ENCODE measurements around the gene G6PD. TPM values are rescaled to one million over a fixed set of nuclear protein-coding genes. Genes with fewer than 3 reads are reported as not detected.

Gene G6PD
- total and polyA plus RNA-seq, 2 of the 8 experiments (the other 6 are each of a cell fraction or from before 2014, with no cell fraction given): 47.3 to 55.1 TPM

- Histone ChIP-seq H4K8ac (ENCODE audit: extremely low read depth, insufficient read depth, low read length) (no peak overlapping the region), H3K4me2 (ENCODE audit: insufficient read depth in 1 of 2, low read depth in 2 of 2, low read length in 2 of 2) (no peak overlapping the region), H3K79me2 (ENCODE audit: control insufficient read depth in 1 of 2, insufficient read depth in 2 of 2, low read length in 2 of 2) (no peaks in the 10 kb centered on the region), H3K79me1 (ENCODE audit: low read depth, low read length) (no peaks in the 10 kb centered on the region), H4K5ac (ENCODE audit: insufficient read length, low read depth, low read length) (no peak overlapping the region), H3K23ac (ENCODE audit: insufficient read length) (no peak overlapping the region), H2AK5ac (ENCODE audit: low read depth, low read length) (no peak overlapping the region), H2BK12ac (ENCODE audit: low read depth, low read length) (no peak overlapping the region), H3K4me3 (ENCODE audit: extremely low read depth in 1 of 4, insufficient read depth in 2 of 4, low read depth in 3 of 4, low read length in 4 of 4) (no peak overlapping the region), H3K9me3 (ENCODE audit: insufficient read depth in 2 of 2, low read depth in 1 of 2, low read length in 1 of 2) (no peaks in the 10 kb centered on the region), H2AFZ (ENCODE audit: low read length) (no peak overlapping the region), H2BK15ac (ENCODE audit: low read length) (no peak overlapping the region), H4K91ac (replicated peaks; ENCODE audit: insufficient read length, low read length) (no peak overlapping the region), H3K9ac (replicated peaks in 1 of 4; ENCODE audit: extremely low read depth in 1 of 4, low read depth in 3 of 4, low read length in 3 of 4) (no peak overlapping the region), H3K4me1 (replicated peaks in 1 of 4; ENCODE audit: control insufficient read depth in 3 of 4, insufficient read depth in 4 of 4, low read length in 3 of 4) (no peaks in the 10 kb centered on the region), H3K56ac (replicated peaks; ENCODE audit: insufficient read length, low read depth, low read length) (no peak overlapping the region), H3K4ac (replicated peaks; ENCODE audit: insufficient read length, low read depth, low read length) (no peak overlapping the region), H3K27ac (ENCODE audit: low read depth, low read length) (no peak overlapping the region), H2BK20ac (ENCODE audit: low read length) (no peak overlapping the region), H2BK5ac (ENCODE audit: low read depth, low read length) (no peak overlapping the region), H3K23me2 (ENCODE audit: low read depth, low read length) (no peaks in the 10 kb centered on the region), H3K36me3 (ENCODE audit: control insufficient read depth in 2 of 4, insufficient read depth in 4 of 4, low read length in 3 of 4) (no peaks in the 10 kb centered on the region; a peak in 1 of 8 replicates), H3K14ac (ENCODE audit: insufficient read length) (no peak overlapping the region), H4K20me1 (replicated peaks in 1 of 2; ENCODE audit: control insufficient read depth in 1 of 2, insufficient read depth in 2 of 2, low read length in 2 of 2) (no peaks in the 10 kb centered on the region), H3K27me3 (replicated peaks in 1 of 4; ENCODE audit: control insufficient read depth in 3 of 4, extremely low read depth in 1 of 4, insufficient read depth in 3 of 4, low read length in 3 of 4) (no peaks in the 10 kb centered on the region), H3K18ac (ENCODE audit: extremely low read depth, low read length) (no peak overlapping the region), H2BK120ac (replicated peaks; ENCODE audit: low read depth, low read length) (no peak overlapping the region)
- ChIA-PET CTCF (ENCODE audit: partially characterized antibody) (interaction anchor here (0.7 to 1.1 kb wide), 2 partner anchors 21 to 77 kb away, joined by 3 to 5 read pairs; no protein-coding TSS in a partner anchor), POLR2A (ENCODE audit: partially characterized antibody) (interaction anchor here (0.7 kb wide), 1 partner anchor 13 kb away, joined by 3 read pairs; the partner anchor contains the start of gene FAM3A)
- no peak for TF ChIP-seq CBX5 (IDR thresholded peaks at IDR 0.05; ENCODE audit: low read depth, low read length)
- no peak for TF ChIP-seq USF2 (IDR thresholded peaks at IDR 0.05; ENCODE audit: low read length)
- TF ChIP-seq NANOG (IDR thresholded peaks at IDR 0.05; ENCODE audit: insufficient read depth, low read depth, low read length, poor library complexity, severe bottlenecking): no peak
- TF ChIP-seq MAFK (IDR thresholded peaks at IDR 0.05; ENCODE audit: low read depth, low read length): no peak
- TF ChIP-seq TEAD4 (IDR thresholded peaks at IDR 0.05; ENCODE audit: low read depth, low read length): no peak
- no peak for TF ChIP-seq RNF2 (IDR thresholded peaks at IDR 0.05; ENCODE audit: borderline replicate concordance, low read depth, low read length, missing control alignments, poor library complexity, severe bottlenecking)
- no peak for TF ChIP-seq NRF1 (IDR thresholded peaks at IDR 0.05; ENCODE audit: low read depth, low read length)
- TF ChIP-seq SRF (IDR thresholded peaks at IDR 0.05; ENCODE audit: low read depth, low read length): no peak
- no peak for TF ChIP-seq PHF8 (conservative IDR thresholded peaks at IDR 0.05; ENCODE audit: low read depth, low read length)
- 94% methylated on average over 3 of the region's 3 CpGs; no CpG with 5 or more reads in 1 of the 2 experiments for WGBS, 2 experiments (ENCODE audit: extremely low coverage in 1 of 2, insufficient coverage in 1 of 2, insufficient read length in 1 of 2, insufficient replicate concordance in 2 of 2, low coverage in 1 of 2, low lambda C conversion rate in 2 of 2, missing lambda C conversion rate in 1 of 2)
- DNase-seq (ENCODE audit: low read depth in 1 of 2, low spot score in 2 of 2): no peak
- FAIRE-seq: no peak
Observed at GRCh38 chrX:154502989-154503388, 43.7 kb downstream of the G6PD start.

Data from H1 (cell line).